LNCAP (cell line): ENCODE results near the gene CALML3.

ENCODE experiments used
- TF ChIP-seq, protein P1 (sequence below): fragments of 450-650 bp; IDR thresholded peaks from 2 replicates; pipeline ENCODE4 v1.5.1; 2017; ENCODE audit warnings: mild to moderate bottlenecking

The CALML3 gene

GRCh38 chr10:5550621-5551530 lies 26.1 kb downstream of the CALML3 start:
- TF ChIP-seq, protein P1, sequence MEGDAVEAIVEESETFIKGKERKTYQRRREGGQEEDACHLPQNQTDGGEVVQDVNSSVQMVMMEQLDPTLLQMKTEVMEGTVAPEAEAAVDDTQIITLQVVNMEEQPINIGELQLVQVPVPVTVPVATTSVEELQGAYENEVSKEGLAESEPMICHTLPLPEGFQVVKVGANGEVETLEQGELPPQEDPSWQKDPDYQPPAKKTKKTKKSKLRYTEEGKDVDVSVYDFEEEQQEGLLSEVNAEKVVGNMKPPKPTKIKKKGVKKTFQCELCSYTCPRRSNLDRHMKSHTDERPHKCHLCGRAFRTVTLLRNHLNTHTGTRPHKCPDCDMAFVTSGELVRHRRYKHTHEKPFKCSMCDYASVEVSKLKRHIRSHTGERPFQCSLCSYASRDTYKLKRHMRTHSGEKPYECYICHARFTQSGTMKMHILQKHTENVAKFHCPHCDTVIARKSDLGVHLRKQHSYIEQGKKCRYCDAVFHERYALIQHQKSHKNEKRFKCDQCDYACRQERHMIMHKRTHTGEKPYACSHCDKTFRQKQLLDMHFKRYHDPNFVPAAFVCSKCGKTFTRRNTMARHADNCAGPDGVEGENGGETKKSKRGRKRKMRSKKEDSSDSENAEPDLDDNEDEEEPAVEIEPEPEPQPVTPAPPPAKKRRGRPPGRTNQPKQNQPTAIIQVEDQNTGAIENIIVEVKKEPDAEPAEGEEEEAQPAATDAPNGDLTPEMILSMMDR = no peak

DNA sequence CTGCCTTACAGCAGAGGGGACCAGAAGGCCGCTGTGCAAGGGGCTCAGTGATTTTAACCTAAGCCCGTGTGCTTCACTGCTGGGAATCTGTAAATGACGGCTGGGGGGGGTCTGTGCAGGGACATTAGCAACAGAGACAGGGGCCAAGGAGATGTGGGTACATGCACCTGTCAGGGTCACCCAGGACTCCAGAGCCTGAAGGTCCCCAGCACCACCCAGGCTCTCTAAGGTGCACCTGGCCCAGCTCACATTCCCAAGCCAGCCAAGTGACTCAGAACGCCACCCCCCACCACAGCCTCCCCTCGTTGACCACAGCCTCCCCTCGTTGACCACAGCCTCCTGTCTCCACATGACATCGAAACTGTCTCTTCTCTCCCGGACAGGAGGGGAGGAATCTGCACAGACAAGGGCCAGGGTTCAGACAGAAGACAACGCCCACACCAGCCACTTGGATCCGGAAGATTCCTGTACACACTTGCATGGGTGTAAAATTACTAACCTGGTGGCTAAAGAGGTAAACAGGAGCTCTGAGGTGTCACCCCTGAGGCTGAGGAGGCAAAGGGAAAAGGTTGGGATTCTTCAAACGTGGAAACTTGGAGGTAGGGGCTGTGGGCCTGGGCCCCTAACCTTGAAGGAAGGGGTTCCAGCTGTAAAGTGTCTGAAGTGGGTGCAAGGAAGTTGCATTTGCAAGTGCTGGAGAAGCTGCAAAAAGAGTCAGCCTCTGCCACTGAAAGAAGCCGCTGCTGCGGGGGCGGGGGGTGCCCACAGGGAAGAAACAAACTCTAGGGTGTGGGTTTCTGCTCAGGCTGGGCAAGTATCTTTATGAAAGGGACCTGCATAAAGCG lies 27.0 kb downstream of the CALML3 start:
- TF ChIP-seq, protein P1 = no peak

- TF ChIP-seq, protein P1 = no peak
Observed at GRCh38 chr10:5552376-5553321, 27.9 kb downstream of the CALML3 start.

- TF ChIP-seq, protein P1 = no peak
Observed at GRCh38 chr10:5553400-5554170, 28.8 kb downstream of the CALML3 start.

- TF ChIP-seq, protein P1 = no peak
Observed at GRCh38 chr10:5555021-5555510, 30.3 kb downstream of the CALML3 start.

GRCh38 chr10:5555881-5556280 lies 31.1 kb downstream of the CALML3 start:
- TF ChIP-seq, protein P1 = no peak
